Measurements from ENCODE around the gene LUC7L.

GRCh38 chr16:259226-259625, 30.0 kb upstream of the LUC7L start:
- TF ChIP-seq CTCF (IDR thresholded peaks at IDR 0.05) (no peak), POLR2A (IDR thresholded peaks at IDR 0.05) (no peak)

Measured in lower leg skin (tissue), 3 donors.